Measurements from ENCODE around the gene BID.
"Not testable (repeated sequence)": the region's sequence is repeated elsewhere in the genome, so short reads cannot be mapped to it uniquely, and the experiment has no call there.

DNA sequence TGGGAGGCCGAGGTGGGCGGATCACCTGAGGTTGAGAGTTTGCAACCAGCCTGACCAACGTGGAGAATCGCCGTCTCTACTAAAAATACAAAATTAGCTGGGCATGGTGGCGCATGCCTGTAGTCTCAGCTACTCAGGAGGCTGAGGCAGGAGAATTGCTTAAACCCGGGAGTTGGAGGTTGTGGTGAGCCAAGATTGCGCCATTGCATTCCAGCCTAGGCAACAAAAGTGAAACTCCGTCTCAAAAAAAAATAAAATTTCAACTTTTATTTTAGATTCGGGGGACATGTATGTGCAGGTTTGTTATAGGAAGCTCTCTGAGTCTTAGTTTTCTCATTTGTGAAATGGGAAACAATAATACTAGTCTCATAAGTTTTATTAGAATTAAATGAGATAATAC is 77.1 kb downstream of the BID start:
- TF ChIP-seq, protein P1, sequence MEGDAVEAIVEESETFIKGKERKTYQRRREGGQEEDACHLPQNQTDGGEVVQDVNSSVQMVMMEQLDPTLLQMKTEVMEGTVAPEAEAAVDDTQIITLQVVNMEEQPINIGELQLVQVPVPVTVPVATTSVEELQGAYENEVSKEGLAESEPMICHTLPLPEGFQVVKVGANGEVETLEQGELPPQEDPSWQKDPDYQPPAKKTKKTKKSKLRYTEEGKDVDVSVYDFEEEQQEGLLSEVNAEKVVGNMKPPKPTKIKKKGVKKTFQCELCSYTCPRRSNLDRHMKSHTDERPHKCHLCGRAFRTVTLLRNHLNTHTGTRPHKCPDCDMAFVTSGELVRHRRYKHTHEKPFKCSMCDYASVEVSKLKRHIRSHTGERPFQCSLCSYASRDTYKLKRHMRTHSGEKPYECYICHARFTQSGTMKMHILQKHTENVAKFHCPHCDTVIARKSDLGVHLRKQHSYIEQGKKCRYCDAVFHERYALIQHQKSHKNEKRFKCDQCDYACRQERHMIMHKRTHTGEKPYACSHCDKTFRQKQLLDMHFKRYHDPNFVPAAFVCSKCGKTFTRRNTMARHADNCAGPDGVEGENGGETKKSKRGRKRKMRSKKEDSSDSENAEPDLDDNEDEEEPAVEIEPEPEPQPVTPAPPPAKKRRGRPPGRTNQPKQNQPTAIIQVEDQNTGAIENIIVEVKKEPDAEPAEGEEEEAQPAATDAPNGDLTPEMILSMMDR (IDR thresholded peaks at IDR 0.05): not testable (repeated sequence)
- not testable (repeated sequence) for TF ChIP-seq POLR2A (IDR thresholded peaks at IDR 0.05)

All from adrenal gland (tissue), 5 donors.